SK-N-MC (cell line): Measurements from ENCODE around the gene AUTS2.

Source experiments
- EZH2 ChIP-seq: fragments of 200-600 bp; sonication (generic); IDR thresholded peaks from one replicate; pipeline ENCODE4 v1.6.1; 2017; ENCODE audit warnings: antibody characterized with exemption
- POLR2AphosphoS5 ChIP-seq: IDR thresholded peaks from 2 replicates; pipeline ENCODE4 v1.6.1; 2012; ENCODE audit warnings: mild to moderate bottlenecking, low read depth, low read length, borderline replicate concordance

DNA sequence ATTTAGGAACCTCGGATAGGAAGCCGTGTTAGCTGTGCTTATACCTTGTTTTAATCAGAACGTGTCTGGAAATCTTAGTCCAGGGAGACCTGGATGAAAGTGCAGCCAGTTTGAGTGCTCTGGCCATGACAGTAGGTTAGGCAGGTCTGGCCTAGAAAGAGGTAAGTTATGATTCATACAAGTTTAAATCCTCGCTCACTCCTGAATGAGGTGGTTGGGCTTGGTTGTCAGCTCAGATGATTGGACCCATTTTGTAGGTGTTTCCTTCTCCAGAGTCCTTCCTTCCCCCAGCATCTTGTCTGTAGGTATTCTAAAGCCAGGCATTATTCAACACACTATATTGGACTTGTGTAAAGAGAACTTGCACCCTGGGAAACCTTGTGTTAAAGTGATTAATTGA lies 971.8 kb downstream of the AUTS2 start:
- TF ChIP-seq POLR2AphosphoS5 (no peak), EZH2 (no peak)
